ENCODE data around the gene KIAA0753. TPM values are rescaled to one million over a fixed set of nuclear protein-coding genes. Genes with fewer than 3 reads are reported as not detected.

Gene KIAA0753
- total and polyA plus RNA-seq, 9 of the 15 experiments (the other 6 are each of a cell fraction or from before 2014, with no cell fraction given): 2.0 to 9.0 (median 6.9) TPM

DNA sequence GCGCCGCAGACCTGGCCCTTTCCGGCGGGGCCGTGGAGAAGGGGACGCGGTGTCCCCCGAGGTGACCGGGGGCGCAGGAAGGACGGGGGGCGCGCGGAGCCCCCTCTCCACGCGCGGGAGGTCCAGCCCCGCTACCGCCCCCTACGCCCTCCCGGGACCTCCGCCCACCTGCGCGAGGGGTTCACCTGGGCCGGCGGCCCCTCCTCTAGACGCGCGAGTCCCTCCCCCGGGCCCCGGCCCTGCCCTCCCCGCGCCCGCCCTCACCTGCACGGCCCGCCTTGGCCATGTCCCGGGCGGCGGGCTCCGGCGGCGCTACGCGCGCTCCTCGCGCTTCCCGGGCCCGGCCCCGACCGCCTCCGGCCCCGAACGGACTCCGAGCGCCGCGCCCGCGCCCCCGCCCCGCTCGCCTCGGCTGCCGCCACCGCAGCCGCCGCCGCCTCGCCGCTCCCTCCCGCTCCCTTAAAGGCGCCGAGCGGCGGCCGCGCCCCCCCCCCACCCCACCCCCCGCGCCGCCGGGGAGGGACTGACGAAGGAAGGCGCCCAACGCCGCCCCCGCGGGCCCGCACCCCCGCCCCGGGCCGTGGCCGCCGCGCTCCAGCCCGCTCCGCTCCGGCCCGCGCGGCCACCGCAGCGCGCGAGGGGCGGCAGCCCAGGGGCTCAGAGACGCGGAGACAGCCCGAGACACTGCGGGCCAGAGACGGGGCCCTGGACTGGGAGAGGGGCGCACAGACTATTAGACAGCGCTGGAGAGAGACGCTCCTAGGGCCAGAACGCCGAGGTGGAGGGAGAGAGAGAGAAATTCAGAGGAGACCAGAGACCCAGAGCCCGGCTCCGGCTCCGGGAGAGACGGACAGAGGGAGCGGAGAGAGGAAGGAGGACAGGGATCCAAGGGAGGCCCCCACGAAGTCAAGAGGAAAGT lies 84.1 kb downstream of the KIAA0753 start, which contains the start of gene PITPNM3:
TSS of gene PITPNM3 (minus strand) at position 435 of the 919 bp plus-strand sequence. CDS start at position 286, 149 bp downstream.
- peaks cover 4% of the 10 kb centered on the region; the same call in 1 of the 2 replicates for H4K20me1 ChIP-seq (replicated peaks; ENCODE audit: control insufficient read depth, insufficient read depth, low read length)
- intact Hi-C loops (cut with micrococcal nuclease): no loop called here
- DNase-seq (ENCODE audit: extremely low read depth in 1 of 4, low spot score in 3 of 4) (peak in 3 of 4 experiments; percentile 30 to 78 (median 75)), FAIRE-seq (no peak), ATAC-seq (no peak; the same call in 2 of the 3 replicates)
- ChIA-PET CTCF (ENCODE audit: low intra/inter-chr PET ratio) (no interaction called here), POLR2A (no interaction called here)
- H3K27me3 ChIP-seq (ENCODE audit: control insufficient read depth in 2 of 2, insufficient read depth in 2 of 2, low read length in 2 of 2): peaks cover 13 to 28% of the 10 kb centered on the region in 2 experiments; a peak in 4 of 5 replicates
- H3K4me1 ChIP-seq (replicated peaks in 1 of 2; ENCODE audit: control insufficient read depth in 2 of 2, insufficient read depth in 2 of 2, low read length in 2 of 2): peaks cover 0 to 14% of the 10 kb centered on the region in 2 experiments; a peak in 3 of 5 replicates
- H3K9me1 ChIP-seq (ENCODE audit: control insufficient read depth, insufficient read depth, low read length): no peaks in the 10 kb centered on the region
- H2AFZ ChIP-seq (ENCODE audit: low read depth, low read length): no peak within 1 kb of the TSS
- BruUV-seq (replicated peaks): no TSS peak
- H3K9ac ChIP-seq (ENCODE audit: insufficient read depth in 1 of 2, low read depth in 2 of 2, low read length in 2 of 2): no peak within 1 kb of the TSS
- in situ Hi-C loops (cut with MboI): no loop called here
- H3K4me2 ChIP-seq (ENCODE audit: insufficient read depth, low read length): no peak within 1 kb of the TSS
- no peak within 1 kb of the TSS for H3K4me3 ChIP-seq
- TF ChIP-seq, protein P1, sequence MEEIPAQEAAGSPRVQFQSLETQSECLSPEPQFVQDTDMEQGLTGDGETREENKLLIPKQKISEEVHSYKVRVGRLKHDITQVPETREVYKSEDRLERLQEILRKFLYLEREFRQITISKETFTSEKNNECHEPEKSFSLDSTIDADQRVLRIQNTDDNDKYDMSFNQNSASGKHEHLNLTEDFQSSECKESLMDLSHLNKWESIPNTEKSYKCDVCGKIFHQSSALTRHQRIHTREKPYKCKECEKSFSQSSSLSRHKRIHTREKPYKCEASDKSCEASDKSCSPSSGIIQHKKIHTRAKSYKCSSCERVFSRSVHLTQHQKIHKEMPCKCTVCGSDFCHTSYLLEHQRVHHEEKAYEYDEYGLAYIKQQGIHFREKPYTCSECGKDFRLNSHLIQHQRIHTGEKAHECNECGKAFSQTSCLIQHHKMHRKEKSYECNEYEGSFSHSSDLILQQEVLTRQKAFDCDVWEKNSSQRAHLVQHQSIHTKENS (CRISPR knock-in tag; IDR thresholded peaks at IDR 0.05): no peak
- TF ChIP-seq, protein P2, sequence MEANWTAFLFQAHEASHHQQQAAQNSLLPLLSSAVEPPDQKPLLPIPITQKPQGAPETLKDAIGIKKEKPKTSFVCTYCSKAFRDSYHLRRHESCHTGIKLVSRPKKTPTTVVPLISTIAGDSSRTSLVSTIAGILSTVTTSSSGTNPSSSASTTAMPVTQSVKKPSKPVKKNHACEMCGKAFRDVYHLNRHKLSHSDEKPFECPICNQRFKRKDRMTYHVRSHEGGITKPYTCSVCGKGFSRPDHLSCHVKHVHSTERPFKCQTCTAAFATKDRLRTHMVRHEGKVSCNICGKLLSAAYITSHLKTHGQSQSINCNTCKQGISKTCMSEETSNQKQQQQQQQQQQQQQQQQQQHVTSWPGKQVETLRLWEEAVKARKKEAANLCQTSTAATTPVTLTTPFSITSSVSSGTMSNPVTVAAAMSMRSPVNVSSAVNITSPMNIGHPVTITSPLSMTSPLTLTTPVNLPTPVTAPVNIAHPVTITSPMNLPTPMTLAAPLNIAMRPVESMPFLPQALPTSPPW (CRISPR knock-in tag; IDR thresholded peaks at IDR 0.05): peak; percentile 56
- no peaks in the 10 kb centered on the region for H3K79me2 ChIP-seq (ENCODE audit: control insufficient read depth, insufficient read depth, low read length)
- no peak within 1 kb of the TSS for H3K27ac ChIP-seq (ENCODE audit: extremely low read depth, low read depth, low read length)
- H3K36me3 ChIP-seq (ENCODE audit: control insufficient read depth, insufficient read depth, low read length): no peaks in the 10 kb centered on the region
- no peaks in the 10 kb centered on the region for H3K9me3 ChIP-seq (replicated peaks; ENCODE audit: control insufficient read depth, insufficient read depth, low read depth, low read length)
- no CpG with 5 or more reads among the region's 122 CpGs for WGBS (ENCODE audit: insufficient coverage, low coverage, missing lambda C conversion rate)

Data from K562 (cell line).